H1 (cell line): ENCODE results near the gene OSBPL5. TPM values are rescaled to one million over a fixed set of nuclear protein-coding genes. Genes with fewer than 3 reads are reported as not detected.
A peak's percentile ranks its signal among the peaks of the same experiment; 100 is the strongest.

Experiments used
- CTCF ChIA-PET: fragments of 300-600 bp; sonication (Branson Sonifier 250); formaldehyde crosslinking; loops from one replicate; lab custom pipeline; 2021; ENCODE audit not compliant: partially characterized antibody; lab: Charles Lee
- POLR2A ChIA-PET: fragments of 300-600 bp; sonication (Branson Sonifier 250); formaldehyde crosslinking; loops from one replicate; lab custom pipeline; 2021; ENCODE audit warnings: inconsistent platforms; ENCODE audit not compliant: partially characterized antibody; lab: Charles Lee
- DNase-seq, 2 experiments: peaks; one replicate each; pipeline versions ENCODE4 v3.0.0 to v3.0.0-alpha.2; 2010 to 2022; ENCODE audit warnings: low spot score in 2 of 2, low read depth in 1 of 2, mixed read lengths in 1 of 2
- FAIRE-seq: peaks from 2 replicates; lab custom pipeline; 2011; peaks lifted over from hg19 to GRCh38; lab: Jason Lieb, UNC
- H2AFZ ChIP-seq: 2 replicates; pipeline ENCODE4 v1.8.1; 2012; ENCODE audit warnings: low read length, inconsistent platforms
- H2AK5ac ChIP-seq: 2 replicates; pipeline ENCODE4 v1.6.1; 2013; ENCODE audit warnings: low read depth, low read length
- H2BK120ac ChIP-seq: replicated peaks from 2 replicates; pipeline ENCODE3; 2013; ENCODE audit warnings: low read depth, low read length, inconsistent platforms
- H2BK12ac ChIP-seq: 2 replicates; pipeline ENCODE4 v1.6.1; 2013; ENCODE audit warnings: low read depth, low read length
- H2BK15ac ChIP-seq: 2 replicates; pipeline ENCODE4 v1.6.1; 2013; ENCODE audit warnings: low read length
- H2BK20ac ChIP-seq: 2 replicates; pipeline ENCODE4 v1.6.1; 2013; ENCODE audit warnings: low read length
- H2BK5ac ChIP-seq: 2 replicates; pipeline ENCODE4 v1.6.1; 2013; ENCODE audit warnings: low read depth, low read length
- H3K14ac ChIP-seq: 2 replicates; pipeline ENCODE4 v1.6.1; 2013; ENCODE audit warnings: inconsistent platforms; ENCODE audit not compliant: insufficient read length
- H3K18ac ChIP-seq: 2 replicates; pipeline ENCODE4 v1.6.1; 2013; ENCODE audit warnings: low read length; ENCODE audit errors: extremely low read depth
- H3K23ac ChIP-seq: 2 replicates; pipeline ENCODE4 v1.6.1; 2013; ENCODE audit warnings: inconsistent platforms; ENCODE audit not compliant: insufficient read length
- H3K23me2 ChIP-seq: 2 replicates; pipeline ENCODE4 v1.6.1; 2013; ENCODE audit warnings: low read depth, low read length
- H3K27ac ChIP-seq: 2 replicates; pipeline ENCODE4 v1.6.1; 2011; ENCODE audit warnings: low read depth, low read length, inconsistent platforms
- H3K27me3 ChIP-seq, 4 experiments: replicated peaks in 1 of 4; 1 replicate in 1 of 4; 2 replicates in 3 of 4; pipeline versions ENCODE4 v1.6.1 to v1.8.1; 2011 to 2013; ENCODE audit warnings: low read length in 3 of 4, mild to moderate bottlenecking in 3 of 4, inconsistent platforms in 2 of 4, mixed read lengths in 2 of 4, moderate library complexity in 1 of 4; ENCODE audit not compliant: control insufficient read depth in 3 of 4, insufficient read depth in 3 of 4; ENCODE audit errors: extremely low read depth in 1 of 4
- H3K36me3 ChIP-seq, 4 experiments: 2 replicates each; pipeline versions ENCODE4 v1.6.1 to v1.8.1; 2011 to 2013; ENCODE audit warnings: mild to moderate bottlenecking in 4 of 4, low read length in 3 of 4, moderate library complexity in 2 of 4, control low read depth in 1 of 4, inconsistent platforms in 1 of 4; ENCODE audit not compliant: insufficient read depth in 4 of 4, control insufficient read depth in 2 of 4
- H3K4ac ChIP-seq: replicated peaks from 2 replicates; pipeline ENCODE3; 2013; ENCODE audit warnings: low read length, low read depth, mixed read lengths, inconsistent platforms; ENCODE audit not compliant: insufficient read length
- H3K4me1 ChIP-seq, 4 experiments: replicated peaks in 1 of 4; 1 replicate in 1 of 4; 2 replicates in 3 of 4; pipeline versions ENCODE4 v1.6.1 to v1.8.1; 2011 to 2013; ENCODE audit warnings: low read length in 3 of 4, inconsistent platforms in 2 of 4, mixed read lengths in 1 of 4; ENCODE audit not compliant: insufficient read depth in 4 of 4, control insufficient read depth in 3 of 4
- H3K4me2 ChIP-seq, 2 experiments: 2 replicates each; pipeline versions ENCODE4 v1.6.1 to v1.8.1; 2011 to 2013; ENCODE audit warnings: low read depth in 2 of 2, low read length in 2 of 2, control low read depth in 1 of 2, inconsistent platforms in 1 of 2, mild to moderate bottlenecking in 1 of 2; ENCODE audit not compliant: insufficient read depth in 1 of 2
- H3K4me3 ChIP-seq, 4 experiments: fragments of 200-600, 300-600 bp in 1 of 4; sonication (generic), shearing (Covaris generic), sonication (Bioruptor Twin) in 1 of 4; 2 replicates each; pipeline versions ENCODE4 v1.5.1 to v1.8.1; 2011 to 2016; ENCODE audit warnings: low read length in 4 of 4, low read depth in 3 of 4, control low read depth in 2 of 4, inconsistent platforms in 2 of 4, mild to moderate bottlenecking in 2 of 4, mixed read lengths in 1 of 4, moderate library complexity in 1 of 4; ENCODE audit not compliant: insufficient read depth in 2 of 4; ENCODE audit errors: extremely low read depth in 1 of 4
- H3K56ac ChIP-seq: replicated peaks from 2 replicates; pipeline ENCODE3; 2013; ENCODE audit warnings: low read depth, mild to moderate bottlenecking, mixed read lengths, low read length, inconsistent platforms; ENCODE audit not compliant: insufficient read length
- H3K79me1 ChIP-seq: 2 replicates; pipeline ENCODE4 v1.6.1; 2013; ENCODE audit warnings: low read depth, low read length, control low read depth
- H3K79me2 ChIP-seq, 2 experiments: 2 replicates each; pipeline versions ENCODE4 v1.6.1 to v1.8.1; 2012 to 2013; ENCODE audit warnings: low read length in 2 of 2, mild to moderate bottlenecking in 2 of 2, inconsistent platforms in 1 of 2; ENCODE audit not compliant: insufficient read depth in 2 of 2, control insufficient read depth in 1 of 2
- H3K9ac ChIP-seq, 4 experiments: replicated peaks in 1 of 4; 1 replicate in 1 of 4; 2 replicates in 3 of 4; pipeline versions ENCODE4 v1.6.1 to v1.8.1; 2011 to 2013; ENCODE audit warnings: low read depth in 3 of 4, low read length in 3 of 4, control low read depth in 2 of 4, mild to moderate bottlenecking in 2 of 4, moderate library complexity in 2 of 4, inconsistent platforms in 1 of 4; ENCODE audit errors: extremely low read depth in 1 of 4
- H3K9me3 ChIP-seq, 2 experiments: 2 replicates each; pipeline versions ENCODE4 v1.6.1 to v1.8.1; 2012 to 2013; ENCODE audit warnings: mild to moderate bottlenecking in 2 of 2, moderate library complexity in 2 of 2, control low read depth in 1 of 2, inconsistent platforms in 1 of 2, low read depth in 1 of 2, low read length in 1 of 2, mixed read lengths in 1 of 2; ENCODE audit not compliant: insufficient read depth in 2 of 2
- H4K20me1 ChIP-seq, 2 experiments: replicated peaks in 1 of 2; 2 replicates each; pipeline versions ENCODE3 to v1.8.1; 2011 to 2013; ENCODE audit warnings: inconsistent platforms in 2 of 2, low read length in 2 of 2, mild to moderate bottlenecking in 1 of 2; ENCODE audit not compliant: insufficient read depth in 2 of 2, control insufficient read depth in 1 of 2
- H4K5ac ChIP-seq: 2 replicates; pipeline ENCODE4 v1.6.1; 2013; ENCODE audit warnings: low read length, low read depth, mixed read lengths, inconsistent platforms; ENCODE audit not compliant: insufficient read length
- H4K8ac ChIP-seq: 2 replicates; pipeline ENCODE4 v1.8.0; 2013; ENCODE audit warnings: mild to moderate bottlenecking, moderate library complexity, low read length, inconsistent platforms; ENCODE audit not compliant: insufficient read depth; ENCODE audit errors: extremely low read depth
- H4K91ac ChIP-seq: replicated peaks from 2 replicates; pipeline ENCODE3; 2013; ENCODE audit warnings: low read length, mixed read lengths, inconsistent platforms; ENCODE audit not compliant: insufficient read length
- MAFK ChIP-seq: IDR thresholded peaks from 2 replicates; pipeline ENCODE4 v1.6.1; 2012; ENCODE audit warnings: low read depth, mild to moderate bottlenecking, improper control_type of control experiment, low read length
- TBP ChIP-seq: IDR thresholded peaks from 2 replicates; pipeline ENCODE4 v1.6.1; 2011; ENCODE audit warnings: low read depth, low read length, improper control_type of control experiment
- WGBS, 2 experiments: shearing (Covaris generic) in 1 of 2; methylation state at CpG; one replicate each; pipeline versions ENCODE4 v1.1.6 to v1.1.7; 2013 to 2015; ENCODE audit warnings: low lambda C conversion rate in 2 of 2, mixed read lengths in 2 of 2, inconsistent platforms in 1 of 2, low coverage in 1 of 2, missing lambda C conversion rate in 1 of 2; ENCODE audit not compliant: insufficient replicate concordance in 2 of 2, insufficient coverage in 1 of 2, insufficient read length in 1 of 2; ENCODE audit errors: extremely low coverage in 1 of 2, missing lambda C conversion rate in 1 of 2; 5-methylcytosine and 5-hydroxymethylcytosine counted together
- polyA plus RNA-seq, 7 experiments: library from polyadenylated mRNA; depleted of rRNA in 3 of 7; stranded (reverse) in 5 of 7; unstranded in 2 of 7; fragments of >200 nt in 5 of 7; fragments of 200-250 nt in 2 of 7; gene quantifications; 1 replicate in 5 of 7; 2 replicates in 1 of 7; 4 replicates in 1 of 7; pipeline versions ENCODE4 v1.2.1 to v1.2.3, GENCODE V29; 2011 to 2013; ENCODE audit warnings: missing spikeins in 2 of 7, mixed read lengths in 2 of 7
- total RNA-seq: library from RNA; stranded (reverse); fragmentation: NEBNext Ultra II Directional; extraction: Animal tissue kit (Norgen Biotek cat#: 25700); gene quantifications from 2 replicates; pipeline ENCODE4 v1.2.1, GENCODE V29; 2021
- TF ChIP-seq, protein P1 (sequence below), 3 experiments: IDR thresholded peaks; 1 replicate in 2 of 3; 2 replicates in 1 of 3; pipeline versions ENCODE4 v1.5.1 to v1.6.1; 2011; ENCODE audit warnings: low read length in 3 of 3, mild to moderate bottlenecking in 3 of 3, inconsistent platforms in 2 of 3, low read depth in 1 of 3, moderate library complexity in 1 of 3; ENCODE audit not compliant: insufficient read depth in 1 of 3; ENCODE audit errors: control extremely low read depth in 1 of 3

Gene OSBPL5
- total and polyA plus RNA-seq, 2 of the 8 experiments (the other 6 are each of a cell fraction or from before 2014, with no cell fraction given), result 3.4 to 9.9 TPM

GRCh38 chr11:3174387-3174786 lies 9.3 kb upstream of the OSBPL5 start:
- H3K18ac ChIP-seq, result no peak overlapping the region
- no peak overlapping the region for H3K27ac ChIP-seq
- H3K27me3 ChIP-seq, result peaks cover 0 to 4% (median 1%) of the 10 kb centered on the region in 4 experiments; a peak in 2 of 7 replicates
- H2BK5ac ChIP-seq, result no peak overlapping the region
- no peaks in the 10 kb centered on the region for H3K79me1 ChIP-seq
- H3K4me1 ChIP-seq, result peaks cover 0 to 8% (median 1%) of the 10 kb centered on the region in 4 experiments; a peak in 4 of 7 replicates
- no peak overlapping the region for H4K8ac ChIP-seq
- POLR2A ChIA-PET, result no interaction called here
- no peak for FAIRE-seq
- TF ChIP-seq, protein P1, sequence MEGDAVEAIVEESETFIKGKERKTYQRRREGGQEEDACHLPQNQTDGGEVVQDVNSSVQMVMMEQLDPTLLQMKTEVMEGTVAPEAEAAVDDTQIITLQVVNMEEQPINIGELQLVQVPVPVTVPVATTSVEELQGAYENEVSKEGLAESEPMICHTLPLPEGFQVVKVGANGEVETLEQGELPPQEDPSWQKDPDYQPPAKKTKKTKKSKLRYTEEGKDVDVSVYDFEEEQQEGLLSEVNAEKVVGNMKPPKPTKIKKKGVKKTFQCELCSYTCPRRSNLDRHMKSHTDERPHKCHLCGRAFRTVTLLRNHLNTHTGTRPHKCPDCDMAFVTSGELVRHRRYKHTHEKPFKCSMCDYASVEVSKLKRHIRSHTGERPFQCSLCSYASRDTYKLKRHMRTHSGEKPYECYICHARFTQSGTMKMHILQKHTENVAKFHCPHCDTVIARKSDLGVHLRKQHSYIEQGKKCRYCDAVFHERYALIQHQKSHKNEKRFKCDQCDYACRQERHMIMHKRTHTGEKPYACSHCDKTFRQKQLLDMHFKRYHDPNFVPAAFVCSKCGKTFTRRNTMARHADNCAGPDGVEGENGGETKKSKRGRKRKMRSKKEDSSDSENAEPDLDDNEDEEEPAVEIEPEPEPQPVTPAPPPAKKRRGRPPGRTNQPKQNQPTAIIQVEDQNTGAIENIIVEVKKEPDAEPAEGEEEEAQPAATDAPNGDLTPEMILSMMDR (IDR thresholded peaks at IDR 0.05; ENCODE audit: control extremely low read depth in 1 of 3, insufficient read depth in 1 of 3, low read depth in 1 of 3, low read length in 3 of 3), result no peak
- TF ChIP-seq TBP (no peak), MAFK (no peak)
- TF ChIP-seq, all 59 proteins: peak for 0
- Histone ChIP-seq H3K36me3 (no peaks in the 10 kb centered on the region; a peak in 1 of 8 replicates), H3K4me3 (no peak overlapping the region), H3K14ac (no peak overlapping the region), H3K56ac (no peak overlapping the region), H3K9me3 (0 out of 4 replicates have a peak, but pooled peaks cover 0 to 4% of the 10 kb centered on the region in 2 experiments), H3K23ac (no peak overlapping the region), H2BK20ac (no peak overlapping the region), H2AK5ac (peak overlapping the region; percentile 56), H3K23me2 (peaks cover 12% of the 10 kb centered on the region; the same call in 1 of the 2 replicates), H3K9ac (no peak overlapping the region), H3K4me2 (no peak overlapping the region), H2BK120ac (no peak overlapping the region), H3K4ac (no peak overlapping the region), H2BK15ac (no peak overlapping the region), H4K5ac (no peak overlapping the region), H2BK12ac (no peak overlapping the region), H4K20me1 (peaks cover 0 to 6% of the 10 kb centered on the region in 2 experiments), H2AFZ (no peak overlapping the region), H3K79me2 (no peaks in the 10 kb centered on the region), H4K91ac (no peak overlapping the region)
- no peak for DNase-seq
- CTCF ChIA-PET, result interaction anchor here (1.0 kb wide), 1 partner anchor 14 kb away, joined by 3 read pairs; no protein-coding TSS in a partner anchor
- WGBS, 2 experiments, result 87% methylated on average over 3 of the region's 3 CpGs; no CpG with 5 or more reads in 1 of the 2 experiments
